Memory B cell (primary cell): Measurements from ENCODE around the gene MCCC2.
"Not testable (repeated sequence)": the region's sequence is repeated elsewhere in the genome, so short reads cannot be mapped to it uniquely, and the experiment has no call there.

ENCODE experiments used
- ATAC-seq: fragments of 150-1000 bp; cut with Tn5 transposase; 2 replicates; pipeline ENCODE4 v1.10.0; 2021; ENCODE audit warnings: low read depth, mild to moderate bottlenecking, moderate library complexity
- DNase-seq, 2 donors: peaks; one replicate each; pipeline ENCODE4 v3.0.0; 2022; ENCODE audit warnings: low spot score in 2 of 2
- H3K27ac Mint-ChIP-seq: one replicate; pipeline ENCODE4 v1.8.0; 2022; ENCODE audit warnings: mild to moderate bottlenecking, moderate library complexity, mixed read lengths
- H3K27me3 Mint-ChIP-seq: one replicate; pipeline ENCODE4 v1.8.0; 2022; ENCODE audit warnings: mixed read lengths
- H3K36me3 Mint-ChIP-seq: one replicate; pipeline ENCODE4 v1.8.0; 2022; ENCODE audit warnings: mild to moderate bottlenecking, mixed read lengths
- H3K4me1 Mint-ChIP-seq: one replicate; pipeline ENCODE4 v1.8.0; 2022; ENCODE audit warnings: mixed read lengths
- H3K4me3 Mint-ChIP-seq: one replicate; pipeline ENCODE4 v1.8.0; 2022; ENCODE audit warnings: mild to moderate bottlenecking, moderate library complexity, mixed read lengths
- H3K9me3 Mint-ChIP-seq: one replicate; pipeline ENCODE4 v1.8.0; 2022; ENCODE audit warnings: mixed read lengths

Gene MCCC2

GRCh38 chr5:71586941-71587765 lies at the start of gene MCCC2:
TSS of gene MCCC2 (plus strand) at chr5:71587340. CDS start at chr5:71587426, 86 bp downstream.
- H3K27ac Mint-ChIP-seq: peak within 1 kb of the TSS; percentile 97
- ATAC-seq: peak; percentile 93
- H3K27me3 Mint-ChIP-seq: no peaks in the 10 kb centered on the region
- no peaks in the 10 kb centered on the region for H3K9me3 Mint-ChIP-seq
- H3K4me3 Mint-ChIP-seq: peak within 1 kb of the TSS; percentile 99
- peak; percentile 92 to 93 for DNase-seq
- H3K4me1 Mint-ChIP-seq: peaks cover 25% of the 10 kb centered on the region
- peaks cover 2% of the 10 kb centered on the region for H3K36me3 Mint-ChIP-seq

GRCh38 chr5:71537687-71538086 lies 49.5 kb upstream of the MCCC2 start:
- Mint-ChIP-seq H3K27ac (peak overlapping the region; percentile 56), H3K36me3 (peaks cover 29% of the 10 kb centered on the region), H3K4me1 (peaks cover 6% of the 10 kb centered on the region), H3K9me3 (no peaks in the 10 kb centered on the region), H3K4me3 (no peak overlapping the region), H3K27me3 (no peaks in the 10 kb centered on the region)
- no peak for DNase-seq
- ATAC-seq: no peak

GRCh38 chr5:71550885-71551284 lies 36.3 kb upstream of the MCCC2 start:
- not testable (repeated sequence) for H3K27me3 Mint-ChIP-seq, H3K27ac Mint-ChIP-seq, ATAC-seq, H3K4me1 Mint-ChIP-seq, H3K4me3 Mint-ChIP-seq, H3K9me3 Mint-ChIP-seq, DNase-seq
- H3K36me3 Mint-ChIP-seq: peaks cover 28% of the 10 kb centered on the region

GRCh38 chr5:71551582-71551981 lies 35.6 kb upstream of the MCCC2 start:
- peaks cover 29% of the 10 kb centered on the region for H3K36me3 Mint-ChIP-seq
- not testable (repeated sequence) for H3K27ac Mint-ChIP-seq

GRCh38 chr5:71552026-71552749 lies 35.0 kb upstream of the MCCC2 start:
- peaks cover 27% of the 10 kb centered on the region for H3K36me3 Mint-ChIP-seq

More at GRCh38 chr5:71551582-71551981, 35.6 kb upstream of the MCCC2 start:
- DNase-seq, ATAC-seq, H3K9me3 Mint-ChIP-seq, H3K27me3 Mint-ChIP-seq, H3K4me1 Mint-ChIP-seq, H3K4me3 Mint-ChIP-seq: not testable (repeated sequence)

GRCh38 chr5:71563161-71563560 lies 24.0 kb upstream of the MCCC2 start:
- Mint-ChIP-seq H3K36me3 (peaks cover 9% of the 10 kb centered on the region), H3K27me3 (no peaks in the 10 kb centered on the region), H3K9me3 (no peaks in the 10 kb centered on the region), H3K4me3 (no peak overlapping the region), H3K27ac (no peak overlapping the region), H3K4me1 (no peaks in the 10 kb centered on the region)
- no peak for ATAC-seq
- DNase-seq: no peak

More at GRCh38 chr5:71552026-71552749, 35.0 kb upstream of the MCCC2 start:
- H3K27ac Mint-ChIP-seq, ATAC-seq, H3K4me1 Mint-ChIP-seq, H3K4me3 Mint-ChIP-seq, H3K9me3 Mint-ChIP-seq, H3K27me3 Mint-ChIP-seq, DNase-seq: not testable (repeated sequence)

- no peaks in the 10 kb centered on the region for H3K9me3 Mint-ChIP-seq
- no peaks in the 10 kb centered on the region for H3K4me1 Mint-ChIP-seq
- H3K36me3 Mint-ChIP-seq: peaks cover 11% of the 10 kb centered on the region
- no peak overlapping the region for H3K27ac Mint-ChIP-seq
- no peak for DNase-seq
- H3K27me3 Mint-ChIP-seq: no peaks in the 10 kb centered on the region
- no peak for ATAC-seq
- no peak overlapping the region for H3K4me3 Mint-ChIP-seq
Measured at GRCh38 chr5:71564895-71565294, 22.2 kb upstream of the MCCC2 start.

GRCh38 chr5:71569748-71570509 lies 17.2 kb upstream of the MCCC2 start:
- H3K9me3 Mint-ChIP-seq: no peaks in the 10 kb centered on the region
- H3K27me3 Mint-ChIP-seq: no peaks in the 10 kb centered on the region
- no peaks in the 10 kb centered on the region for H3K4me1 Mint-ChIP-seq
- ATAC-seq (no peak), DNase-seq (no peak)
- H3K27ac Mint-ChIP-seq: no peak overlapping the region
- H3K4me3 Mint-ChIP-seq: no peak overlapping the region
- H3K36me3 Mint-ChIP-seq: peaks cover 9% of the 10 kb centered on the region

GRCh38 chr5:71571811-71572210 lies 15.3 kb upstream of the MCCC2 start:
- peaks cover 14% of the 10 kb centered on the region for H3K36me3 Mint-ChIP-seq
- H3K27ac Mint-ChIP-seq, ATAC-seq, H3K4me3 Mint-ChIP-seq, H3K9me3 Mint-ChIP-seq, H3K27me3 Mint-ChIP-seq, H3K4me1 Mint-ChIP-seq, DNase-seq: not testable (repeated sequence)

GRCh38 chr5:71573591-71573990 lies 13.5 kb upstream of the MCCC2 start:
- no peaks in the 10 kb centered on the region for H3K27me3 Mint-ChIP-seq
- H3K27ac Mint-ChIP-seq: no peak overlapping the region
- DNase-seq: no peak
- H3K9me3 Mint-ChIP-seq: no peaks in the 10 kb centered on the region
- ATAC-seq: no peak
- peaks cover 23% of the 10 kb centered on the region for H3K36me3 Mint-ChIP-seq
- H3K4me3 Mint-ChIP-seq: no peak overlapping the region
- no peaks in the 10 kb centered on the region for H3K4me1 Mint-ChIP-seq

- H3K36me3 Mint-ChIP-seq: peaks cover 26% of the 10 kb centered on the region
- not testable (repeated sequence) for H3K27ac Mint-ChIP-seq, H3K4me3 Mint-ChIP-seq
Measured at GRCh38 chr5:71575588-71575987, 11.6 kb upstream of the MCCC2 start.

GRCh38 chr5:71576241-71576640 lies 10.9 kb upstream of the MCCC2 start:
- no peaks in the 10 kb centered on the region for H3K9me3 Mint-ChIP-seq
- no peak overlapping the region for H3K4me3 Mint-ChIP-seq
- peaks cover 26% of the 10 kb centered on the region for H3K36me3 Mint-ChIP-seq
- DNase-seq (no peak), ATAC-seq (no peak)
- H3K27me3 Mint-ChIP-seq: no peaks in the 10 kb centered on the region
- no peaks in the 10 kb centered on the region for H3K4me1 Mint-ChIP-seq
- no peak overlapping the region for H3K27ac Mint-ChIP-seq

More at GRCh38 chr5:71575588-71575987, 11.6 kb upstream of the MCCC2 start:
- ATAC-seq, DNase-seq, H3K9me3 Mint-ChIP-seq, H3K27me3 Mint-ChIP-seq, H3K4me1 Mint-ChIP-seq: not testable (repeated sequence)

- not testable (repeated sequence) for H3K9me3 Mint-ChIP-seq, H3K27me3 Mint-ChIP-seq, H3K4me3 Mint-ChIP-seq, DNase-seq, H3K27ac Mint-ChIP-seq, H3K4me1 Mint-ChIP-seq, ATAC-seq
- H3K36me3 Mint-ChIP-seq: peaks cover 26% of the 10 kb centered on the region
Measured at GRCh38 chr5:71577839-71578238, 9.3 kb upstream of the MCCC2 start.
